Activated CD4-positive, alpha-beta T cell treated with anti-CD3 and anti-CD28 coated beads for 36 hours (primary cell): ENCODE results near the gene SPACA5. TPM values are rescaled to one million over a fixed set of nuclear protein-coding genes. Genes with fewer than 3 reads are reported as not detected.
A peak's percentile ranks its signal among the peaks of the same experiment; 100 is the strongest.
"Not testable (repeated sequence)": the region's sequence is repeated elsewhere in the genome, so short reads cannot be mapped to it uniquely, and the experiment has no call there.

Source experiments
- ATAC-seq: fragments of 200-7000 bp; cut with Tn5 transposase; one replicate; pipeline ENCODE4 v1.10.0; 2021; ENCODE audit warnings: mild to moderate bottlenecking, moderate library complexity
- CTCF ChIA-PET: fragments of 350-600 bp; sonication (Branson Sonifier 250); formaldehyde crosslinking; loops from one replicate; lab custom pipeline; 2021; ENCODE audit warnings: antibody characterized with exemption; lab: Charles Lee
- POLR2A ChIA-PET: fragments of 350-600 bp; sonication (Branson Sonifier 250); formaldehyde crosslinking; loops from one replicate; lab custom pipeline; 2021; ENCODE audit warnings: antibody characterized with exemption, inconsistent platforms; lab: Charles Lee
- DNase-seq: peaks from one replicate; pipeline ENCODE4 v3.0.0-alpha.2; 2020
- H3K27ac Mint-ChIP-seq: one replicate; pipeline ENCODE4 v1.8.0; 2021; ENCODE audit warnings: mixed read lengths
- H3K27me3 Mint-ChIP-seq: one replicate; pipeline ENCODE4 v1.8.0; 2021; ENCODE audit warnings: mixed read lengths
- H3K36me3 Mint-ChIP-seq: one replicate; pipeline ENCODE4 v1.8.0; 2021; ENCODE audit warnings: low read depth, mixed read lengths
- H3K4me1 Mint-ChIP-seq: one replicate; pipeline ENCODE4 v1.8.0; 2021; ENCODE audit warnings: mixed read lengths
- H3K4me3 Mint-ChIP-seq: one replicate; pipeline ENCODE4 v1.8.0; 2021; ENCODE audit warnings: mild to moderate bottlenecking, moderate library complexity, mixed read lengths
- H3K9me3 Mint-ChIP-seq: one replicate; pipeline ENCODE4 v1.8.0; 2021; ENCODE audit warnings: low read depth, mixed read lengths
- intact Hi-C, 2 experiments: fragments of 100-400 bp; cut with DNase I in 1 of 2; cut with micrococcal nuclease in 1 of 2; formaldehyde crosslinking; loops; one replicate each; pipeline versions ENCODE4 v1.14.2 to v1.15.1; 2022 to 2024; cut with DNase I, micrococcal nuclease
- total RNA-seq, 2 experiments: library from RNA; stranded (reverse); gene quantifications; one replicate each; pipeline ENCODE4 v1.2.3, GENCODE V29; 2021

SPACA5 gene
- total RNA-seq, 2 experiments from 2014 or later = not detected

DNA sequence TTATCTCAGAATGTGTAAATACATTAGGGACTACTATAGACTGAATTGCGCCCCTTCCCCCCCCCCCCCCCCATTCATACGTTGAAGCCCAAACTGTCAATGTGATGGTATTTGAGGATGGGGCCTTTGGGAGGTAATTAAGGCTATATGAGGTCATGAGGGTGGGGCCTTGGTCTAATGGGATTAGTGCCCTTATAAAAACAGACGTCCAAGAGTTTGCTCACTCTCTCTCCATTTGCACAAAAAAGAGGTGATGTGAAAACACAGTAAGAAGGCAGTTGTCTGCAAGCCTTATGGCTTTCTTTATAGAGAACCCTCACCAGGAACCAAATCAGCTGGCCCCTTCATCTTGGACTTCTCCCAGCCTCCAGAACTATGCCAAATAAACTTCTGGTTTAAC is 15.3 kb downstream of the SPACA5 start:
- H3K27ac Mint-ChIP-seq = no peak overlapping the region

DNA sequence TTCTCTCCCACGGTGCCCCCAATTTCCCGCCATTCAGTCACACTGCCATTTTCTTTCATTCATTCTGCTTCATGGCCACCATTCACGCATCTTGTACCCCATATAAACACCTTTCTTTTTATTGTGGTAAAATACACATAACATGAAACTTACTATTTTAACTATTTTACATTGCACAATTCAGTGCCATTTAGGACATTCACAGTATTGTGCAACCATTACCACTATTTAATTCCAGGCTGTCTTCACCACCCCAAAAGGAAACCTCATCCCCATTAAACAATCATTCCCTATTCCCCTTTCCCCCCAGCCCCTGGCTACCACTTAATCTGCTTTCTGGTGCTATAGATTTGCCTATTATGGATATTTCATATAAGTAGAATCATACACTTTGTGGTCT is 15.9 kb downstream of the SPACA5 start:
- H3K4me1 Mint-ChIP-seq = peaks cover 14% of the 10 kb centered on the region
- no peaks in the 10 kb centered on the region for H3K9me3 Mint-ChIP-seq
- no peak overlapping the region for H3K4me3 Mint-ChIP-seq
- no peaks in the 10 kb centered on the region for H3K36me3 Mint-ChIP-seq
- ChIA-PET POLR2A (interaction anchor here (0.6 kb wide), 1 partner anchor 184 kb away, joined by 4 read pairs; no protein-coding TSS in a partner anchor), CTCF (no interaction called here)
- no peak overlapping the region for H3K27ac Mint-ChIP-seq
- DNase-seq (no peak), ATAC-seq (no peak)
- H3K27me3 Mint-ChIP-seq = no peaks in the 10 kb centered on the region
- intact Hi-C loops = loop anchor here (5.0 to 10.0 kb wide), 4 partner anchors 85 to 828 kb away; partner anchors contain the start of genes ELK1 (in 1 of the 2), UBA1 (in 1 of the 2), UXT (in 1 of the 2) and ZNF41 (in 1 of the 2)

More for the DNA sequence above, 15.3 kb downstream of the SPACA5 start:
- Mint-ChIP-seq H3K9me3 (no peaks in the 10 kb centered on the region), H3K36me3 (no peaks in the 10 kb centered on the region), H3K4me3 (no peak overlapping the region), H3K27me3 (no peaks in the 10 kb centered on the region), H3K4me1 (peaks cover 14% of the 10 kb centered on the region)
- ChIA-PET POLR2A (no interaction called here), CTCF (no interaction called here)
- DNase-seq (no peak), ATAC-seq (no peak)
- intact Hi-C loops = loop anchor here (5.0 to 10.0 kb wide), 4 partner anchors 85 to 827 kb away; partner anchors contain the start of genes ELK1 (in 1 of the 2), UBA1 (in 1 of the 2), UXT (in 1 of the 2) and ZNF41 (in 1 of the 2)

DNA sequence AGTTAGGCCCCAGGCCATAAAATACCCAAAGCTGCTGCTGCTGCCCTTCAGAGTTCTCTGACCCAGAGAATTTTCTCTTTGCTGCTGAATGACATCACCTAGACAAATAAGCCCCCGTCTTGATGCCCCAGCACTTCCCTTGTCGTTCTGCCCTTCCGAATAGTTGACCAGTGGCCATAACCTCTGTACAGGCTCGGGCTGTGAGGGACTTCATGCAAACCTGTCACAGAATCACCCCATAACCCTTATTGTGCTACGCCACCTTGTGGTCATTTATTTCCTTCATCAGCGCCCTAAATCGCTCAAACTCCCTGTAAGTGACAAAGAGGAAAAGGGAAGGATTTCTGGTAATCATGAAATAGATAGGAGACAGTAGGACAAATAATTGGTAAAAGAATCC is 18.8 kb downstream of the SPACA5 start:
- no peaks in the 10 kb centered on the region for H3K36me3 Mint-ChIP-seq
- no peak overlapping the region for H3K4me3 Mint-ChIP-seq
- ChIA-PET POLR2A (no interaction called here), CTCF (interaction anchor here (0.5 to 2.4 kb wide), 6 partner anchors 57 to 555 kb away, joined by 3 to 15 read pairs (median 3); partner anchors contain the start of gene ZNF81)
- no peaks in the 10 kb centered on the region for H3K9me3 Mint-ChIP-seq
- H3K27me3 Mint-ChIP-seq = no peaks in the 10 kb centered on the region
- no peak for ATAC-seq
- H3K27ac Mint-ChIP-seq = no peak overlapping the region
- H3K4me1 Mint-ChIP-seq = peaks cover 14% of the 10 kb centered on the region
- peak; percentile 50 for DNase-seq
- intact Hi-C loops = loop anchor here (2.0 to 10.0 kb wide), 4 partner anchors 35 to 831 kb away; partner anchors contain the start of genes ELK1 (in 1 of the 2), UBA1 (in 1 of the 2), UXT (in 1 of the 2) and ZNF41 (in 1 of the 2)

DNA sequence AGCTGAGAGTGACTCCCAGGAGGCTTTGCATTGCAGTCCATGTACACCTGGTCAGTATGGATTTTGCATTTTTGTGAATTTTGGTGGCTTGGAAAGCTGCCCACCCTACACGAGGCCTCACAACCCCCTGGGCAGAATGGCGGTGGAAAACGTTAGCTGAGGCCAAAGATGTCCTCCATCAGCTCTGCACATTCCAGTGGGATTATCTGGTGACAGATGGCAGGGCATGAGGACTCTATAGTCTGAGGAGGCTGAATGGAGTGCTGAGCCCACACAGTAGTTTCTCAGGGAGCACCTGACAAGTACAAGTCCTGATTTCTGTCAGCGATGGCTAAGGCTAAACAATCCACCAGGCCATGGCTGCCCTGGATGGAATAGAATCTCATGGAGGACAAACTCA is 20.8 kb downstream of the SPACA5 start:
- DNase-seq, H3K36me3 Mint-ChIP-seq, H3K9me3 Mint-ChIP-seq, H3K27ac Mint-ChIP-seq, ATAC-seq, POLR2A ChIA-PET, H3K4me3 Mint-ChIP-seq, H3K27me3 Mint-ChIP-seq, H3K4me1 Mint-ChIP-seq: not testable (repeated sequence)
- intact Hi-C loops = loop anchor here (2.0 to 10.0 kb wide), 5 partner anchors 373 to 833 kb away; partner anchors contain the start of genes ELK1 (in 1 of the 2), UBA1 (in 1 of the 2), UXT (in 1 of the 2) and ZNF41 (in 1 of the 2)
- CTCF ChIA-PET = interaction anchor here (0.6 to 2.4 kb wide), 11 partner anchors 14 to 205 kb away, joined by 3 to 15 read pairs (median 4); partner anchors contain the start of gene ZNF81

DNA sequence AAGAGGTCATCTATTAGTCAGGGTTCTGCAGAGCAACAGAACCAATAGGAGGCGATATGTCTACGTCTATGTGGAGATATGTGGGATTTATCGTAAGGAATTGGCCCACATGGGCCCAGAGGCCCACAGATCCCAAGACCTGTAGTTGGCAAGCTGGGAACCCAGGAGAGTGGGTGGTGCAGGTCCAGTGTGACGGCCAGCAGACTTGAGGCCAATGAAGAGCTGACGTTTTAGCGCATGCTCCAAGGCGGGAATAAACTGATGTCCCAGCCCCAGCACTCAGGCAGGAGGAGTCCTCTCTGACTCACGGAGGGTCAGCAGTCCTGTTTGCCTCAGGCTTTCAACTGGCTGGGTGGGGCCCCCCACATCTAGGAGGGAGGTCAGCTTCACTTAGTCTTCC is 21.3 kb downstream of the SPACA5 start:
- intact Hi-C loops = loop anchor here (10.0 kb wide), 3 partner anchors 373 to 833 kb away; partner anchors contain the start of genes ELK1 (in 1 of the 2), UBA1 (in 1 of the 2), UXT (in 1 of the 2) and ZNF41 (in 1 of the 2)
- no peak for ATAC-seq
- Mint-ChIP-seq H3K9me3 (no peaks in the 10 kb centered on the region), H3K27me3 (no peaks in the 10 kb centered on the region), H3K36me3 (no peaks in the 10 kb centered on the region), H3K4me3 (no peak overlapping the region), H3K27ac (no peak overlapping the region), H3K4me1 (peaks cover 6% of the 10 kb centered on the region)
- CTCF ChIA-PET = interaction anchor here (0.6 to 2.4 kb wide), 6 partner anchors 71 to 460 kb away, joined by 3 to 15 read pairs (median 4); no protein-coding TSS in a partner anchor
- DNase-seq = no peak
- POLR2A ChIA-PET = no interaction called here

DNA sequence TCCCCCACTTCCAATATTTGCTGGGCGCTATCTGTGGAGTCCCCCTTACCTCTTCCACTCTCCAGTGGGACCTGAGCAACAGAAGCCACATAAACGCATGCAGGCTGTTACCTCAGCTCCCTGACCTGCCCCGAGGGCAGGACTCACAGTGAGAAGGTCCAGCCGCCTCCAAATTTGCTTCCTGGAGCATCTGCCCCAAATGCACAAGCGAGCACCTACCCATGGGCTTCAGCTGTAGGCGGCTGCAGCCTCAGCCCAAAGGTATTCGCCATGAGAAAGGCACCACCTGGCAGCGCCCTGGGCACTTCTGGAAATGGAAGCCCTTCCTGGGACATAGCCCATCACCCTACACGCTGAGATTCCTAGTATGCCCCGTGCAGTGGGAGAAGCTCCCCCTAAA is 23.4 kb downstream of the SPACA5 start:
- ATAC-seq (no peak), DNase-seq (no peak)
- Mint-ChIP-seq H3K27me3 (no peaks in the 10 kb centered on the region), H3K4me1 (peaks cover 3% of the 10 kb centered on the region), H3K27ac (no peak overlapping the region), H3K9me3 (no peaks in the 10 kb centered on the region), H3K36me3 (no peaks in the 10 kb centered on the region), H3K4me3 (no peak overlapping the region)
- POLR2A ChIA-PET = no interaction called here
- CTCF ChIA-PET = interaction anchor here (0.7 to 1.0 kb wide), 2 partner anchors 70 to 94 kb away, joined by 3 read pairs; no protein-coding TSS in a partner anchor
- intact Hi-C loops = loop anchor here in 1 of 2 experiments (10.0 kb wide), 1 partner anchor 65 kb away; no protein-coding TSS in a partner anchor

DNA sequence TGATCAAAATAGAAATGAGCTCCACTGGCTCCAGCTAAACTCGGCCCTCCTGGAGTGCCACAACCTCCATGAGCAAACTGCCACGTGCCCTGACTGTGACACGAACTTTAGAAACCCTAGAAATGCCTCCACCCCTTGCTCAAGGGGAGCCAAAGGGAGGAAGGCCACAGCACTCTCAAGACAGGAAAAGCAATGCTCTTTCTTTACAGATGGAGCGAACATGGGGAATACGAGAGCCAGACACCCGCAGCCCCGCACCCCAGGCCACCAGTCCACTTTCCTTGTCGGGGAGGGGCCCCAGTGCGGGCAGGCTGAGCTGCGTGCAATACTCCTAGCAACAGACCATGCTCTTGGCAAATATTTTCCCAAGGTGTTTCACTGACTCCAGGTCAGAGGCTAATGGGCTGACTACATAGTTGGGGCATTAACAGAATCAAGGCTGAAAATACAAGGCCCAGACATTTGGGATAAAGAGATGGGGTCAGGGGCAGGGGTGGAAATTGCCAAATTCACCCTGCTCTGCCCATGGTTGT is 23.9 kb downstream of the SPACA5 start:
- H3K4me1 Mint-ChIP-seq, H3K4me3 Mint-ChIP-seq, DNase-seq, H3K27ac Mint-ChIP-seq, H3K9me3 Mint-ChIP-seq, H3K27me3 Mint-ChIP-seq, H3K36me3 Mint-ChIP-seq, POLR2A ChIA-PET, ATAC-seq: not testable (repeated sequence)
- CTCF ChIA-PET = interaction anchor here (1.0 kb wide), 1 partner anchor 95 kb away, joined by 3 read pairs; no protein-coding TSS in a partner anchor
- intact Hi-C loops = loop anchor here in 1 of 2 experiments (10.0 kb wide), 1 partner anchor 64 kb away; no protein-coding TSS in a partner anchor

DNA sequence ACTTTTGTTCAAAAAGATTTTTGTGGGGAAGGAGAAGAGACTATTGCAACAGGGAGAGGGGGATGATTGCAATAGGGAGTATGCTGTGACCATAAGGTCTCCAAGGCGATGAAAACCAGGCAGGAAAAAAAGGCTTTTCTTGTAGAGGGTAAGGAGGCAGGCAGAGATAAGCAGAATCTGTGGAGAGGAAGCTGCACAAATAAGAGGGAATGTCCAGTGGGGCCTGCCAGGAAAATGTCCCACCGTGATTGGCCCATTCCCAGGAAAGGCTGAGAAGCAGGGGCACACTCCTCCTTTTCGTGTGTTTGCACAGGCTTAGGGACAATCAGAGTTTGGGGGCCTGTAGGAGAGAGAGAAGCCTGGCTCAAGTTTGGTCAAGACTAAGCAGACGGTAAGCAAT is 29.1 kb downstream of the SPACA5 start:
- no peak overlapping the region for H3K27ac Mint-ChIP-seq
- POLR2A ChIA-PET = no interaction called here

DNA sequence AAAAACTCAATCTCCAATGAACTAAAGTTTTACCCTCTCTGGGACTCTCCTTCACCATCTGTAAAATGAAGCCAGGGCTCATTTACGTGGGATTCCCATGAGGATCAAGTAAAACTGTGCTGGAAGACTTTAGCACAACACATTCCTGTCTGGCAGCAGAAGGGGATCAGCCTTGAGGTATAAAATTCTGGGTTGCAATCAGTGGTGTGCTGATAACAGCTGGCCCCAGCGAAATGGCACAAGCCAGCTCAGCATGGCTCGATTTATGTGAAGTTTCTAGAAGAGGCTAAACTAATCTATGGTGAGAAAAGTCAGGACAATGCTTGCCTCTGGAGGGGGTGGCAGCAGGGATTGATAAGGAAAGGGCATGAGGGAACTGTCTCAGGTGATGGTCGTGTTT is 36.3 kb downstream of the SPACA5 start:
- Mint-ChIP-seq H3K27ac (no peak overlapping the region), H3K9me3 (no peaks in the 10 kb centered on the region), H3K4me3 (no peak overlapping the region), H3K4me1 (no peaks in the 10 kb centered on the region), H3K36me3 (no peaks in the 10 kb centered on the region), H3K27me3 (no peaks in the 10 kb centered on the region)
- intact Hi-C loops = no loop called here
- POLR2A ChIA-PET = no interaction called here
- DNase-seq = no peak
- ATAC-seq = no peak
- CTCF ChIA-PET = interaction anchor here (1.0 to 1.1 kb wide), 2 partner anchors 84 to 227 kb away, joined by 3 read pairs; no protein-coding TSS in a partner anchor

More for the DNA sequence above, 29.1 kb downstream of the SPACA5 start:
- Mint-ChIP-seq H3K4me3 (no peak overlapping the region), H3K9me3 (no peaks in the 10 kb centered on the region), H3K36me3 (no peaks in the 10 kb centered on the region), H3K27me3 (no peaks in the 10 kb centered on the region), H3K4me1 (no peaks in the 10 kb centered on the region)
- no peak for ATAC-seq
- DNase-seq = no peak
- intact Hi-C loops = loop anchor here in 1 of 2 experiments (10.0 kb wide), 1 partner anchor 59 kb away; no protein-coding TSS in a partner anchor
- CTCF ChIA-PET = no interaction called here

DNA sequence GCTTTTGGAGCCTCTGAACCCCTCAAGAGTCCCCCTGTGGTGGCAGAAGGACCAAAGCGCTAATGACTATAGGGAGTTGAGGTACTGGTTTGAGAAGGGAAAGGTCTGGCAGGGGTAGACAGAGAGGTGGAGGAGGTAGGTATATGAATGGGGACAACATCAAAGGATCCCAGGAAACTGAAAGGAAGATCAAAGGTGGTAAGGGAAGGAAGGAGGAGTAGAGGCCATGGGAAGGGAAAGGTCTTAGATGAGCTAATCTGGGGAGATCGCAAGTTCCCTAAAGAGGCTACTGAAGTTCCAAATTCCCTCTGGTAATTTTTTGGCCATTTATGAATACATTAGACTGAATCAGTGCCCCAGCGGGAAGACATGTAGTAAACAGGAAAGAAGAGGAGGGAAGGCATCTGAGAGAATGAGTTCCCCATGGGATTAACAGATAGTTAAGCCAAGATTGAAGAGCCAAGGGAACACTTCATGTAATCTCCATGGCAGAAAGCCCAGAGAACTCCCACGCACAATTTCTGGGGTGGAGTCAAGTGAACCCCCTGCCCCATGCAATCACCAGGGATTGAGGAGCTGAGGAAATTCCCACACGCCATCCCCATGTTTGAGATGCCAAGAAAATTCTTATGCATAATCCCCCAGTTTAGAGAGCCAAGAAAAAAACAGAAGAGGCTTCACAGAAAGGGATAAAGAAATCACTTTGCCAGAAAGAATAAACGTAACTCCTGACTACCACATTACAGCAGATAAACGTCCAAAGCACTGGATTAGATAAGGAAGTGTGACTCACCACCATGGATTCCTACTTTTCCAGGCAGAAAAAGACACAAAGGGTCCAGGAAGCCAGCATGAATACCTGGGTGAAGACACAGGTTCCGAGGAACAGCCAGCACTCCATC is 38.9 kb downstream of the SPACA5 start:
- POLR2A ChIA-PET = no interaction called here
- DNase-seq (no peak), ATAC-seq (no peak)
- intact Hi-C loops = no loop called here
- no peaks in the 10 kb centered on the region for H3K4me1 Mint-ChIP-seq
- no peaks in the 10 kb centered on the region for H3K9me3 Mint-ChIP-seq
- no peaks in the 10 kb centered on the region for H3K27me3 Mint-ChIP-seq
- CTCF ChIA-PET = interaction anchor here (0.6 to 1.0 kb wide), 2 partner anchors 19 to 391 kb away, joined by 3 to 4 read pairs; no protein-coding TSS in a partner anchor
- no peak overlapping the region for H3K4me3 Mint-ChIP-seq
- H3K27ac Mint-ChIP-seq = no peak overlapping the region
- H3K36me3 Mint-ChIP-seq = no peaks in the 10 kb centered on the region

DNA sequence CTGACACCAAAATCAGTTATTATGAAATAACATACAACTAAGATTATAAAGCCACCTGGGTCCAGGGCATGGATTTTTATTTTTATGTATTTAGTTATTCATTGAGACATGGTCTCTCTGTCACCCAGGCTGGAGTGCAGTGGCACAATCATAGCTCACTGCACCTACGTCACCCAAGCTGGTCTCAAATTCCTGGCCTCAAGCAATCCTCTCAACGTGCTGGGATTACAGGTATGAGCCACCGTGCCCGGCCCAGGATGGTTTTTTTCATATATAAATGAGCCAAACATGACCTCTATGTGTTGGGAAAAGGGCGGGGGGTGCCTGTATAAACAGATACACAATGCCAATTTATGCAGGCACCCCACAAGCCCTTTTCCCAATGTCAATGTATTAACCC is 40.1 kb downstream of the SPACA5 start:
- intact Hi-C loops = no loop called here
- Mint-ChIP-seq H3K27ac (no peak overlapping the region), H3K9me3 (no peaks in the 10 kb centered on the region), H3K36me3 (no peaks in the 10 kb centered on the region), H3K27me3 (no peaks in the 10 kb centered on the region), H3K4me1 (no peaks in the 10 kb centered on the region), H3K4me3 (no peak overlapping the region)
- no peak for DNase-seq
- CTCF ChIA-PET = no interaction called here
- POLR2A ChIA-PET = no interaction called here
- no peak for ATAC-seq
